NCI-H2081 (cell line): ENCODE data around the gene CAMK2D.

ENCODE experiments used
- DNase-seq, 2 experiments: peaks; one replicate each; lab custom pipeline; 2025; lab: John Stamatoyannopoulos, UW

The CAMK2D gene

GRCh38 chr4:113637823-113638561, 123.5 kb downstream of the CAMK2D start:
- no peak for DNase-seq

- no peak for DNase-seq
Measured at GRCh38 chr4:113637363-113637762, 124.2 kb downstream of the CAMK2D start.

- DNase-seq, result no peak
Measured at GRCh38 chr4:113636877-113637276, 124.7 kb downstream of the CAMK2D start.

- no peak for DNase-seq
Measured at GRCh38 chr4:113636438-113636818, 125.1 kb downstream of the CAMK2D start.

GRCh38 chr4:113635739-113636437, 125.7 kb downstream of the CAMK2D start:
- DNase-seq, result no peak

GRCh38 chr4:113634081-113634969, 127.2 kb downstream of the CAMK2D start:
- no peak for DNase-seq

- no peak for DNase-seq
Measured at GRCh38 chr4:113633467-113633866, 128.1 kb downstream of the CAMK2D start.

- DNase-seq, result no peak
Measured at GRCh38 chr4:113628711-113629110, 132.8 kb downstream of the CAMK2D start.

GRCh38 chr4:113627321-113627720, 134.2 kb downstream of the CAMK2D start:
- no peak for DNase-seq

- DNase-seq, result no peak
Measured at GRCh38 chr4:113625902-113626301, 135.6 kb downstream of the CAMK2D start.

GRCh38 chr4:113623274-113623894, 138.2 kb downstream of the CAMK2D start:
- no peak for DNase-seq

GRCh38 chr4:113621633-113622032, 139.9 kb downstream of the CAMK2D start:
- DNase-seq, result no peak

GRCh38 chr4:113620032-113620431, 141.5 kb downstream of the CAMK2D start:
- no peak for DNase-seq

GRCh38 chr4:113619526-113619925, 142.0 kb downstream of the CAMK2D start:
- DNase-seq, result no peak

GRCh38 chr4:113618205-113618604, 143.3 kb downstream of the CAMK2D start:
- DNase-seq, result no peak

GRCh38 chr4:113617195-113617594, 144.3 kb downstream of the CAMK2D start:
- DNase-seq, result no peak

GRCh38 chr4:113616443-113616842, 145.1 kb downstream of the CAMK2D start:
- no peak for DNase-seq

- no peak for DNase-seq
Measured at GRCh38 chr4:113614414-113614813, 147.1 kb downstream of the CAMK2D start.

GRCh38 chr4:113613503-113613902, 148.0 kb downstream of the CAMK2D start:
- DNase-seq, result no peak

GRCh38 chr4:113610537-113610936, 151.0 kb downstream of the CAMK2D start:
- DNase-seq, result no peak

GRCh38 chr4:113607998-113608397, 153.5 kb downstream of the CAMK2D start:
- DNase-seq, result no peak

GRCh38 chr4:113607147-113607720, 154.3 kb downstream of the CAMK2D start:
- DNase-seq, result no peak
